OCI-LY7 (cell line): ENCODE results near the gene CCDC116.

ENCODE experiments used
- EZH2phosphoT487 ChIP-seq: fragments of 200-600 bp; sonication (generic); IDR thresholded peaks from 2 replicates; pipeline ENCODE4 v1.6.1; 2018; ENCODE audit warnings: low read depth, borderline replicate concordance, mild to moderate bottlenecking, mixed run types, antibody characterized with exemption, low read length, moderate library complexity, mixed read lengths
- TF ChIP-seq, protein P1 (sequence below): fragments of 200-600 bp; sonication (generic); conservative IDR thresholded peaks from 2 replicates; pipeline ENCODE4 v1.5.1; 2014; ENCODE audit warnings: mild to moderate bottlenecking, antibody characterized with exemption, low read length, moderate library complexity, mixed read lengths

DNA sequence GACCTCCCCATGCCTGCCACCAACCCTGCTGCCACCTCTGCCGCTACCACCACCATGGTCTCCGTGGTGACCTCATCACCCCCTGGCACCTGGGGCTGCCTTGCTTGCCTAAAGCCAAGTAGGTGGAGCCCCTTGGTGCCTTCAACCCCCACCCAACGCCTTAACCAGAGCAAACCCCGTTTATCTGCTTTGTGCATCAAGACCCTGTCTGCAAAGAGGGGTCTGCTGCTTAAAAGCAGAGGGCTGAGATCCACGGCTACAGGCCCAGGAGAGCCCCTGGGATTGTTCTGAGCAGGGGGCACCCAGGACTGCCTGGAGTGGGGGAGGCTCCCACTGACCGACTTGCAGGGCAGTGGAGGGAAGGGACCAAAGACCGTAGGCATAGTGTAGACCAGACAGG is 28.3 kb downstream of the CCDC116 start:
- TF ChIP-seq, protein P1, sequence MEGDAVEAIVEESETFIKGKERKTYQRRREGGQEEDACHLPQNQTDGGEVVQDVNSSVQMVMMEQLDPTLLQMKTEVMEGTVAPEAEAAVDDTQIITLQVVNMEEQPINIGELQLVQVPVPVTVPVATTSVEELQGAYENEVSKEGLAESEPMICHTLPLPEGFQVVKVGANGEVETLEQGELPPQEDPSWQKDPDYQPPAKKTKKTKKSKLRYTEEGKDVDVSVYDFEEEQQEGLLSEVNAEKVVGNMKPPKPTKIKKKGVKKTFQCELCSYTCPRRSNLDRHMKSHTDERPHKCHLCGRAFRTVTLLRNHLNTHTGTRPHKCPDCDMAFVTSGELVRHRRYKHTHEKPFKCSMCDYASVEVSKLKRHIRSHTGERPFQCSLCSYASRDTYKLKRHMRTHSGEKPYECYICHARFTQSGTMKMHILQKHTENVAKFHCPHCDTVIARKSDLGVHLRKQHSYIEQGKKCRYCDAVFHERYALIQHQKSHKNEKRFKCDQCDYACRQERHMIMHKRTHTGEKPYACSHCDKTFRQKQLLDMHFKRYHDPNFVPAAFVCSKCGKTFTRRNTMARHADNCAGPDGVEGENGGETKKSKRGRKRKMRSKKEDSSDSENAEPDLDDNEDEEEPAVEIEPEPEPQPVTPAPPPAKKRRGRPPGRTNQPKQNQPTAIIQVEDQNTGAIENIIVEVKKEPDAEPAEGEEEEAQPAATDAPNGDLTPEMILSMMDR: no peak
- TF ChIP-seq EZH2phosphoT487: no peak
